Peyer's patch (tissue), 4 donors: ENCODE data around the gene ST3GAL4. TPM values are rescaled to one million over a fixed set of nuclear protein-coding genes. Genes with fewer than 3 reads are reported as not detected.

Experiments used
- DNase-seq, 3 donors: peaks; one replicate each; pipeline ENCODE4 v3.0.0-alpha.2; 2017 to 2019
- H3K27ac ChIP-seq, 4 donors: fragments of 200-600 bp; sonication (generic); one replicate each; pipeline ENCODE4 v1.5.1; 2016 to 2019
- H3K27me3 ChIP-seq, 2 donors: fragments of 200-600 bp; sonication (generic); one replicate each; pipeline ENCODE4 v1.5.1; 2019
- H3K36me3 ChIP-seq, 3 donors: fragments of 200-600 bp; sonication (generic); one replicate each; pipeline ENCODE4 v1.5.1; 2016 to 2019
- H3K4me1 ChIP-seq, 4 donors: fragments of 200-600 bp; sonication (generic); one replicate each; pipeline ENCODE4 v1.5.1; 2016 to 2019
- H3K4me3 ChIP-seq, 4 donors: fragments of 200-600 bp; sonication (generic); 1 replicate in 3 of 4; 2 replicates in 1 of 4; pipeline ENCODE4 v1.5.1; 2016 to 2019; ENCODE audit warnings: mild to moderate bottlenecking in 1 of 4
- H3K9me3 ChIP-seq, 4 donors: fragments of 200-600 bp; sonication (generic); one replicate each; pipeline ENCODE4 v1.5.1; 2016 to 2019; ENCODE audit warnings: mild to moderate bottlenecking in 1 of 4
- POLR2A ChIP-seq, 2 donors: fragments of 450-650 bp; IDR thresholded peaks; one replicate each; pipeline ENCODE4 v1.5.1; 2017; ENCODE audit warnings: antibody characterized with exemption in 2 of 2, mild to moderate bottlenecking in 2 of 2, moderate library complexity in 2 of 2
- total RNA-seq, 4 donors: library from RNA; depleted of rRNA; stranded (reverse); fragments of >200 nt; gene quantifications; one replicate each; pipeline ENCODE4 v1.1.0, GENCODE V29; 2016
- TF ChIP-seq, protein P1 (sequence below), 6 experiments: fragments of 450-650 bp in 4 of 6; fragments of 200-600 bp in 2 of 6; sonication (generic) in 1 of 6; IDR thresholded peaks; one replicate each; pipeline ENCODE4 v1.5.1; 2017 to 2019; ENCODE audit warnings: antibody characterized with exemption in 6 of 6, mild to moderate bottlenecking in 3 of 6, moderate library complexity in 1 of 6

The ST3GAL4 gene
- total RNA-seq, 4 donors from 2014 or later, result 1.1 to 14.0 (median 8.6) TPM

DNA sequence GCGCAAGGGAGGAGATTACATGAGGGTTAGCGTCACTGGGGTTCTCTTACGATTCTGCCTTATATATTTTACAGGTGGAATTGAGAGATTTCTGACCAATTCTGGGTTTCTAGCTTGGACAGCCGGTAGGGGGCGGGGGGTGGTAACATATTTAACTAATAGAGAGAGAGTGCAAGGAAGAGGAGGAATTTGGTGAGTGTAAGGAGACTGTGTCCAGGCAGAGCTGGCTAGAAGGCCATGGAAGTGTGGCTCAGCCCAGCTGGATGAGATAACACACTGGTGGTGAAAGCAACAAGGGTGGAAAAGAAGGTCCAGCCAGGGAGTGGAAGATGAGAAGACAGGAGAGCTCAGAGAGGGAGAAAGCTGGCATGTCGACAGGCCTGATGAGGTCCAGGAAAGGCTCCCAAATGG is 56.5 kb downstream of the ST3GAL4 start:
- TF ChIP-seq, protein P1, sequence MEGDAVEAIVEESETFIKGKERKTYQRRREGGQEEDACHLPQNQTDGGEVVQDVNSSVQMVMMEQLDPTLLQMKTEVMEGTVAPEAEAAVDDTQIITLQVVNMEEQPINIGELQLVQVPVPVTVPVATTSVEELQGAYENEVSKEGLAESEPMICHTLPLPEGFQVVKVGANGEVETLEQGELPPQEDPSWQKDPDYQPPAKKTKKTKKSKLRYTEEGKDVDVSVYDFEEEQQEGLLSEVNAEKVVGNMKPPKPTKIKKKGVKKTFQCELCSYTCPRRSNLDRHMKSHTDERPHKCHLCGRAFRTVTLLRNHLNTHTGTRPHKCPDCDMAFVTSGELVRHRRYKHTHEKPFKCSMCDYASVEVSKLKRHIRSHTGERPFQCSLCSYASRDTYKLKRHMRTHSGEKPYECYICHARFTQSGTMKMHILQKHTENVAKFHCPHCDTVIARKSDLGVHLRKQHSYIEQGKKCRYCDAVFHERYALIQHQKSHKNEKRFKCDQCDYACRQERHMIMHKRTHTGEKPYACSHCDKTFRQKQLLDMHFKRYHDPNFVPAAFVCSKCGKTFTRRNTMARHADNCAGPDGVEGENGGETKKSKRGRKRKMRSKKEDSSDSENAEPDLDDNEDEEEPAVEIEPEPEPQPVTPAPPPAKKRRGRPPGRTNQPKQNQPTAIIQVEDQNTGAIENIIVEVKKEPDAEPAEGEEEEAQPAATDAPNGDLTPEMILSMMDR (IDR thresholded peaks at IDR 0.05), result no peak
- Histone ChIP-seq H3K9me3 (no peaks in the 10 kb centered on the region), H3K27ac (no peak overlapping the region), H3K4me3 (no peak overlapping the region), H3K36me3 (peaks cover 0 to 4% (median 0%) of the 10 kb centered on the region in 3 donors), H3K4me1 (peaks cover 0 to 24% (median 2%) of the 10 kb centered on the region in 4 donors), H3K27me3 (no peaks in the 10 kb centered on the region)
- no peak for DNase-seq

DNA sequence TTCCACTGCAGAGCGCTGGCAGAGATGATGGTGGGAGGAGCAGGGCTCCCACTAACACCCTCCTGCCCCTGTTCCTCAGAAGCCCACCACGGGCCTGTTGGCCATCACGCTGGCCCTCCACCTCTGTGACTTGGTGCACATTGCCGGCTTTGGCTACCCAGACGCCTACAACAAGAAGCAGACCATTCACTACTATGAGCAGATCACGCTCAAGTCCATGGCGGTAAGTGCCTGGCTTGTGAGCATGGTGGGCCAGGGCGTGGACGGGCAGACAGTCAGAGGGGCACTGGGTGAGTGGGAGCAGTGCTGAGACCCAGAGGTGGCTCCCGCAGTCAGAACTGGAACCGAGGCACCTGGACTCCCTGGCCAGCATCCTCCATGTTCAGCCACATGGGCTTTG is 57.9 kb downstream of the ST3GAL4 start:
- DNase-seq, result no peak
- no peak overlapping the region for H3K27ac ChIP-seq
- H3K4me3 ChIP-seq, result no peak overlapping the region
- no peaks in the 10 kb centered on the region for H3K9me3 ChIP-seq
- peaks cover 0 to 24% (median 2%) of the 10 kb centered on the region in 4 donors for H3K4me1 ChIP-seq
- peaks cover 0 to 2% (median 0%) of the 10 kb centered on the region in 3 donors for H3K36me3 ChIP-seq
- H3K27me3 ChIP-seq, result no peaks in the 10 kb centered on the region
- no peak for TF ChIP-seq POLR2A (IDR thresholded peaks at IDR 0.05)
- TF ChIP-seq, protein P1 (IDR thresholded peaks at IDR 0.05), result no peak

DNA sequence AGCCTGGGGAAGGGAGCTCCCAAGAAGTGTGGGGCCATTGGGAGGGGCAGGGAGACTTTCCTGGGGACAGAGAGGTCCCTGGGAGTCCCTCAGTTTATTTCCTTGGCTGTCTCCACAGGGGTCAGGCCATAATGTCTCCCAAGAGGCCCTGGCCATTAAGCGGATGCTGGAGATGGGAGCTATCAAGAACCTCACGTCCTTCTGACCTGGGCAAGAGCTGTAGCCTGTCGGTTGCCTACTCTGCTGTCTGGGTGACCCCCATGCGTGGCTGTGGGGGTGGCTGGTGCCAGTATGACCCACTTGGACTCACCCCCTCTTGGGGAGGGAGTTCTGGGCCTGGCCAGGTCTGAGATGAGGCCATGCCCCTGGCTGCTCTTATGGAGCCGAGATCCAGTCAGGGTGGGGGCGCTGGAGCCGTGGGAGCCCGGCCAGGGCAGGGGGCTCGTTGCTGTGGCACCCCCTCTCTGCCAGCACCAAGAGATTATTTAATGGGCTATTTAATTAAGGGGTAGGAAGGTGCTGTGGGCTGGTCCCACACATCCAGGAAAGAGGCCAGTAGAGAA is 58.4 kb downstream of the ST3GAL4 start:
- no peak for DNase-seq
- Histone ChIP-seq H3K4me1 (peaks cover 0 to 24% (median 2%) of the 10 kb centered on the region in 4 donors), H3K27ac (peak overlapping the region in 3 of 4 donors; percentile 64 to 86 (median 82)), H3K27me3 (no peaks in the 10 kb centered on the region), H3K9me3 (no peaks in the 10 kb centered on the region), H3K4me3 (no peak overlapping the region), H3K36me3 (no peaks in the 10 kb centered on the region)
- no peak for TF ChIP-seq POLR2A (IDR thresholded peaks at IDR 0.05)
- TF ChIP-seq, protein P1 (IDR thresholded peaks at IDR 0.05), result no peak

DNA sequence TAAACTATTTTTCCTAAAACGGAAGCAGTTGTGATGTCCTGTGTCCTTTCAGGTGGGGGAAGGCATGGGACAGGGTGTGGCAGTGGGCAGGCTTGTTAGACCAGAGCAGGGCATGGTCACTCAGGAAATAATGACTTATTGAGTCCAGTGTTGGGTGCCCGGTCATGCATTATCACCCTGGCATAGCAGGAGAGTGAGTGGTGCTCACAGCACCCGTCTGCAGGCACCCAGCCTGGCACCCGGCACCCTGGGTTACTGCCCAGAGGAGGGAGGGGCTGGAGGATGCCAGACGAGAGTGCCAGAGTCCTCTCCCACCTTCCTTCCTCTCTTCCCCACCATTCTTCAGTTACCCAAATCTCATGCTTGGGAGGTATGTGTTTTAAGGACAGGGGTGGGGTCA is 59.1 kb downstream of the ST3GAL4 start:
- Histone ChIP-seq H3K27ac (peak overlapping the region; percentile 64 to 86 (median 78)), H3K9me3 (no peaks in the 10 kb centered on the region), H3K4me1 (peaks cover 0 to 24% (median 2%) of the 10 kb centered on the region in 4 donors), H3K36me3 (no peaks in the 10 kb centered on the region), H3K4me3 (no peak overlapping the region), H3K27me3 (no peaks in the 10 kb centered on the region)
- no peak for TF ChIP-seq POLR2A (IDR thresholded peaks at IDR 0.05)
- TF ChIP-seq, protein P1 (IDR thresholded peaks at IDR 0.05), result no peak
- no peak for DNase-seq

DNA sequence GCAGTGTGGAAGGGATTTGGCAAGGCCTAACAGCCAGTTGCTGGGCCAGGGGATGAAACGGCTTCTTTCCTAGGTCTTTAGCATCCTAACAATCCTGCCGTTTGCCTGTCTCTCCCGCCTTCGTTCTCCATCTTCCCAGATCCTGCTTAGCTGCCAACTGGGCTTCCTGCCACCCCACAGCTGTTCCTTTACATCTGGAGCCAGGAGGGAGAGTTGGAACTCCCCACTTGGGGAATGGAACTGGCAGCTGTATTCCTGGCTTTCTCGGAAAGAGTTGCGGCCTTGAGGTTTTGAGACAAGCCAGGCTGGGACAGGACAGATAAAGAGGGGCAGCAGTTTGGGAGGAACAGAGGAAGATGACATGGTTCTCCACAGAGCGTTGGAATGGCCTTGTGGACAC is 59.6 kb downstream of the ST3GAL4 start:
- Histone ChIP-seq H3K4me3 (no peak overlapping the region), H3K4me1 (peaks cover 0 to 24% (median 2%) of the 10 kb centered on the region in 4 donors), H3K27me3 (no peaks in the 10 kb centered on the region), H3K27ac (peak overlapping the region; percentile 64 to 86 (median 78)), H3K9me3 (no peaks in the 10 kb centered on the region), H3K36me3 (no peaks in the 10 kb centered on the region)
- peak; percentile 29 to 80 (median 71) for DNase-seq
- no peak for TF ChIP-seq POLR2A (IDR thresholded peaks at IDR 0.05)
- TF ChIP-seq, protein P1 (IDR thresholded peaks at IDR 0.05), result no peak
